Prostate gland (tissue), 2 donors: ENCODE measurements around the gene STARD10. TPM values are rescaled to one million over a fixed set of nuclear protein-coding genes. Genes with fewer than 3 reads are reported as not detected.

Experiments used
- DNase-seq: peaks from one replicate; pipeline ENCODE4 v3.0.0-alpha.2; 2019; ENCODE audit warnings: low spot score
- H3K27ac ChIP-seq, 2 donors: fragments of 200-600 bp; sonication (generic); 2 replicates each; pipeline ENCODE4 v1.5.1; 2017 to 2019
- H3K27me3 ChIP-seq: fragments of 200-600 bp; sonication (generic); replicated peaks from 2 replicates; pipeline ENCODE4 v1.5.1; 2019; ENCODE audit not compliant: insufficient read depth
- H3K36me3 ChIP-seq, 2 donors: fragments of 200-600 bp; sonication (generic); 1 replicate in 1 of 2; 2 replicates in 1 of 2; pipeline versions ENCODE4 v1.5.1 to v1.8.1; 2017 to 2019
- H3K4me1 ChIP-seq: fragments of 200-600 bp; sonication (generic); replicated peaks from 2 replicates; pipeline ENCODE4 v1.5.1; 2019
- H3K4me3 ChIP-seq, 2 donors: fragments of 200-600 bp; sonication (generic); 2 replicates each; pipeline ENCODE4 v1.5.1; 2017 to 2019
- H3K9me3 ChIP-seq: fragments of 200-600 bp; sonication (generic); 2 replicates; pipeline ENCODE4 v1.5.1; 2017
- CTCF ChIP-seq, 4 experiments: fragments of 200-600 bp in 2 of 4; fragments of 450-650 bp in 2 of 4; sonication (generic) in 2 of 4; IDR thresholded peaks; 1 replicate in 3 of 4; 2 replicates in 1 of 4; pipeline ENCODE4 v1.5.1; 2016 to 2019; ENCODE audit warnings: antibody characterized with exemption in 4 of 4, mild to moderate bottlenecking in 2 of 4, moderate library complexity in 2 of 4
- POLR2A ChIP-seq: fragments of 450-650 bp; IDR thresholded peaks from one replicate; pipeline ENCODE4 v1.6.1; 2016; ENCODE audit warnings: antibody characterized with exemption, mild to moderate bottlenecking
- POLR2AphosphoS5 ChIP-seq: sonication (generic); formaldehyde crosslinking; IDR thresholded peaks from one replicate; pipeline ENCODE4 v1.6.1; 2017; ENCODE audit warnings: antibody characterized with exemption
- WGBS: methylation state at CpG from one replicate; pipeline ENCODE4 v1.1.5; 2018; 5-methylcytosine and 5-hydroxymethylcytosine counted together
- intact Hi-C: fragments of 100-400 bp; cut with DNase I; formaldehyde crosslinking; loops from one replicate; pipeline ENCODE4 v1.14.2; 2022
- total RNA-seq, 2 donors: library from RNA; depleted of rRNA; stranded (reverse); fragments of >200 nt; gene quantifications; one replicate each; pipeline ENCODE4 v1.1.0, GENCODE V29; 2016

Gene STARD10
- total RNA-seq, 2 donors from 2014 or later: 132 to 208 TPM

DNA sequence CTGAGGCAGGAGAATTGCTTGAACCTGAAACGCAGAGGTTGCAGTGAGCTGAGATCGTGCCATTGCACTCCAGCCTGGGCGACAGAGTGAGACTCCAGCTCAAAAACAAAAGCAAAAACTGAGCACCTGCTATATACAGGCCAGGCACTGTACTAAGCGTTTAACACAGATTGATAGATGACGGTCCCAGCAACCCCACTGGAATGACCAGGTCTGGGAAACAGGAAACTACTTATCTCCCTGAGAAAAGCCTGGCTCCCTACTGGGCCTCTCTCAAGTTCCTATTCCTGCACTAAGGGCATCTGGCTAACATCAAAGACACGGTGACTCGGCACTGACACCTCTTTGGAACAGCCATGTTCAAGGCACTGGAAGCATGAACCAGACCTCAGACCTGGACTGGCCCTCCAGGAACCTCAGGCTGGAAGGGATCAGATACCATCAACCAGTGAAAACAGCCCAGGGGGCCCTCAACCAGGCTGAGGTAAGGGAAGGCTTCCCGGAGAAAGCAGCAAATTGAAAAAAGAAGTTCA is 58.3 kb downstream of the STARD10 start:
- DNase-seq: no peak
- Histone ChIP-seq H3K4me3 (no peak overlapping the region), H3K4me1 (no peaks in the 10 kb centered on the region), H3K27me3 (no peaks in the 10 kb centered on the region), H3K36me3 (no peaks in the 10 kb centered on the region), H3K27ac (no peak overlapping the region), H3K9me3 (no peaks in the 10 kb centered on the region)
- TF ChIP-seq POLR2A (no peak), POLR2AphosphoS5 (no peak), CTCF (IDR thresholded peaks at IDR 0.05) (no peak)
- intact Hi-C loops: no loop called here
- 83% methylated on average over 8 of the region's 8 CpGs for whole genome bisulfite sequencing

GRCh38 chr11:72732329-72732728 is 61.5 kb downstream of the STARD10 start:
- H3K9me3 ChIP-seq: no peaks in the 10 kb centered on the region
- peak overlapping the region in 1 of 2 donors; percentile 39 for H3K27ac ChIP-seq
- no peak for TF ChIP-seq POLR2AphosphoS5
- TF ChIP-seq CTCF (IDR thresholded peaks at IDR 0.05): no peak
- H3K4me3 ChIP-seq: no peak overlapping the region
- no peaks in the 10 kb centered on the region for H3K36me3 ChIP-seq
- H3K4me1 ChIP-seq: no peaks in the 10 kb centered on the region
- DNase-seq: no peak
- no peaks in the 10 kb centered on the region for H3K27me3 ChIP-seq
- intact Hi-C loops: no loop called here
- WGBS: 66% methylated on average over 10 of the region's 10 CpGs

DNA sequence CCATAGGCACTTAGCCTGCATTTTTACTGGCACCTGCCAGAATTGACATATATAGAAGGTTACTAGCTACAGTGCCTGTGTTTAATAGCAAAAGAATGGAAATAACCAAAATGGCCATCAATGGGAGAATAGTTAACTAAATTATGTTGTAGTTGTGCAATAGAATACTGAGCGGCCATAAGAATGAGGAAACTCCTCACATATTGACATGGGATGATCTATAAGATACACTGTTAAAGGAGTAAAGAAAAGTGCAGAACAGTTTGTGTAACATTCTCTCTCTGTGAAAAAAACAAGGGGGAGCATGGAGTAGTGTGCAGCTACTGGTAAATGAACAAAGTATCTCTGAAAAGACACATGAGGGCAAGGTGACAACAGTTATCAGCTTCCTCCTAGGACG is 63.1 kb downstream of the STARD10 start:
- TF ChIP-seq CTCF (IDR thresholded peaks at IDR 0.05): no peak
- TF ChIP-seq POLR2A: no peak
- no peak for TF ChIP-seq POLR2AphosphoS5
- 76% methylated on average over 2 of the region's 2 CpGs for whole genome bisulfite sequencing

GRCh38 chr11:72730243-72730642 is 63.6 kb downstream of the STARD10 start:
- Histone ChIP-seq H3K27ac (no peak overlapping the region), H3K27me3 (no peaks in the 10 kb centered on the region), H3K4me1 (no peaks in the 10 kb centered on the region), H3K4me3 (no peak overlapping the region), H3K36me3 (no peaks in the 10 kb centered on the region), H3K9me3 (no peaks in the 10 kb centered on the region)
- intact Hi-C loops: no loop called here
- 88% methylated on average over 5 of the region's 5 CpGs for WGBS
- DNase-seq: no peak
- no peak for TF ChIP-seq CTCF (IDR thresholded peaks at IDR 0.05)
- TF ChIP-seq POLR2AphosphoS5: no peak
- no peak for TF ChIP-seq POLR2A

More for the DNA sequence above, 63.1 kb downstream of the STARD10 start:
- no peak for DNase-seq
- Histone ChIP-seq H3K4me3 (no peak overlapping the region), H3K4me1 (no peaks in the 10 kb centered on the region), H3K27me3 (no peaks in the 10 kb centered on the region), H3K9me3 (no peaks in the 10 kb centered on the region), H3K27ac (no peak overlapping the region), H3K36me3 (no peaks in the 10 kb centered on the region)
- intact Hi-C loops: no loop called here

GRCh38 chr11:72727521-72727920 is 66.3 kb downstream of the STARD10 start:
- H3K36me3 ChIP-seq: no peaks in the 10 kb centered on the region
- no peak for TF ChIP-seq CTCF (IDR thresholded peaks at IDR 0.05)
- no peak for TF ChIP-seq POLR2A
- no peak for TF ChIP-seq POLR2AphosphoS5
- DNase-seq: no peak
- H3K4me3 ChIP-seq: no peak overlapping the region
- WGBS: 73% methylated on average over 4 of the region's 4 CpGs
- H3K27me3 ChIP-seq: no peaks in the 10 kb centered on the region
- intact Hi-C loops: no loop called here
- H3K9me3 ChIP-seq: no peaks in the 10 kb centered on the region
- no peak overlapping the region for H3K27ac ChIP-seq
- H3K4me1 ChIP-seq: peaks cover 3% of the 10 kb centered on the region
